ENCODE measurements around the gene NAALADL2.
"Not testable (repeated sequence)": the region's sequence is repeated elsewhere in the genome, so short reads cannot be mapped to it uniquely, and the experiment has no call there.

NAALADL2 gene

DNA sequence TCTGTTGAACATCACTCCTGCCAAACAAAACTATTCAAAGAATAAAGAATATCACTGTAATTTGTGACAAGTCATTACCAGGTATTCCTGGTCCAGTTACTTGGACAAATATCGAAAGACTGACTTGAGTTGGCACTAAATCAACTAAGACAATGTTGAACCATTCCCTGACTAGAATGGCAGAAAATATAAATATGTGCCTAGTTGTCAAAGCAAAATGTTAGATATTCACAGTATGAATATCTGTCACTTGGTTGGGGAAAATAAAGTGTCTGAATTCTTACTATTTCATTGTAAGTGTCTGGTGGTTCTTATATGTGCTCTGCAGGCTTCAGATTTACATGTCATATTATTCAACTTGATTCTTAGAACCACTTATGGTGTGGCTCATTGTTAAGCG is 470.2 kb downstream of the NAALADL2 start:
- no peak for DNase-seq

DNA sequence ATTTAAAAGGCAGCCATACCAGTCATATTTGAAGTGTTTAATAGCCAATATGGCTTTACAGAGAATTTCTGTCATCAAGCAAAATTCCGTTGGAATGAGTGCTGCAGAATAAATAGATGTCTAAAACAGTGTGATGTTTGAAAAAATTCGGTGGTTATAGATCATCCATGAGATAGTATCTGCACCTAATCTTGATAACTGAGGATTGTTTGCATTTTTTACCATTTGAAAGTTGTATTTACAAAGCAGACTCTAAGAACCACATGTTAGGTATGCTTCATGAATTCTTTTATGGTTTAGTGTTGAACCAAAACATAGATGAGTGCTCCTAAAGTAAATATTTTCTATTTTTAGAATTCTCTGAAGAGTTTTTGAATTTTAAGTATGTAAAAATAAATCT is 476.1 kb downstream of the NAALADL2 start:
- no peak for DNase-seq

DNA sequence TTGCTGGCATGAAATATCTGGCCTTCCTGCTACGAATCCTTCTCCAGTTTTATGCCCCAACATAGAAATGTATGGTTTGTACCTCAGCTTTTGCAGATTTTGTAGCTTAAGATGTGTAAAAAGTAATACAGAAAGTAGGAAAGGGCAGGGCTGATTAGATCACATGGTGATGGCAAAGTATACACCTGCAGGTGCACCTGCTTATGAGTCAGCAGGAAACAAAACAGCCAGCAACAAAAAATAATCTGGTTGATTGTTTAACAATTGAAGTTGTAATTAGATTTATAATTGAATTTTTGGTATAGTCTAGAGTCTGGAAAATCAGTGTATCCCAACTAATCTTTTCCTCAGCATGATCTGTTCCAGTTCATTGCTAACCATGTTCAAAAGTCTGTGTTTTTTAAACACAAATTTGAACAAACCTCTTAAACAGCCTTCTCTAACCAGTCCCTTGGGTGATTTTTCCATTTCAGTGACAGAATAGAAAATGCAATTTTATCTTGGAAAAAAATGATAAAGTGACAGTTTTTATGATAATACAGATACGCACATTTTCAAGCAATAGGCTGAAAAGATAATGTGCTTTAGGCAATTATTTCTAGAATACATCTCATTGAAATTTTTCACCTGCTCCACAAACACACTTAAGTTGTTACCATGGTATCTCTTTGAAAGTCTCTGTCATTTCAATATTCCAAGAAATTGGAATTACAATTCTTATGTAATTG is 477.4 kb downstream of the NAALADL2 start:
- no peak for DNase-seq

DNA sequence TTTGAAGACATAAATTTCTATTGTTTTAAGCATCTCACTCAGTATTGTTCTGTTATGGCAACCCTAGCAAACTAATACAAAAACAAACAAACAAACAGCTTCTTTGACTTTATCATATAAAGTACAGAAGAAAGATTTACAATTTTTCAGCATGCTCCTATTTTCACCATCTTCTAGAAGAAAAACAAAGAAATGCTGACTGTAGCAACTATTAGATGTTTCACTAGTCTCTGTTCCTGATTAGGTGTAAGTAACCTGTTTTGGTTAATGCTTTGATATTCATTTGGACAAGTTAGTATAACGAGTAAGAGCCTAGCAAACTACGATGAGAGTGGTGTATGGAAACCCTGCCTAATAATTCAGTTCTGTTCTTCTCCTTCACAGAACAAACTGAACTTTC is 478.5 kb downstream of the NAALADL2 start:
- no peak for DNase-seq

DNA sequence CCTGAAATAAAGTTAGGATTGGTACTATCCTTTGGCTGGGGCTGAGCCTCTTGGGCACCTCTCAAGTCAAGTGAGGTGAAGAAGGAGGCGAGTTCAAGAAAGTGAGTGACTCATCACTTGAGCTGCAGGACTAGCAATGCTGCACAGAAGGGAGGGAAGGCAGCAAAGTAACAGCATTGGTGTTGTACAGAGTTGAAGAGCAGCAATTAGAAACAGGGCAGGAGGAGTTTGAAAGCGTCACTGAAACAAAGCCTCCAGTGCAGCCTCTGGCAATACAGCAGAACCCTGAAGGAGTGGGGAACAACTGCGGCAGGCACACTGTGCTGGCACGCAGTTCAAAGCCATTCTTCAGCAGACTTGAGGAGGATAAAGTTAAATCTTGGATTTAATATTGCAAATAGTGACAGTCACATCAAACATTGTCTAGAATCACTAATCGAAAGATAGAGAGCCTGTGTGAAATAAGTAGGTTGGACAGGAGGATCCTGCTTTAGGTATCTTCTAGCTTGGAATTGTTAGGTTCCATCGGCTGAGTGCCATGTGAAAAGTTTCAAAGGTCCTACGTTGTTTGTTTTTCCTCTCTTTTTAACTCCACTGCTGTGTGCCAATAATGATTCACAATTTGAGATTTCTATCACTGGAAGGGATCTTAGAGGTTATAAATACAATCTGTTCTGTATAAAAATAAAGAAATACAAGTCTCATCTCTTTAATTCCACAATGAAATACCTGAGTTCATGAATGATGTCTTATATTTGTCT is 479.8 kb downstream of the NAALADL2 start:
- no peak for DNase-seq

DNA sequence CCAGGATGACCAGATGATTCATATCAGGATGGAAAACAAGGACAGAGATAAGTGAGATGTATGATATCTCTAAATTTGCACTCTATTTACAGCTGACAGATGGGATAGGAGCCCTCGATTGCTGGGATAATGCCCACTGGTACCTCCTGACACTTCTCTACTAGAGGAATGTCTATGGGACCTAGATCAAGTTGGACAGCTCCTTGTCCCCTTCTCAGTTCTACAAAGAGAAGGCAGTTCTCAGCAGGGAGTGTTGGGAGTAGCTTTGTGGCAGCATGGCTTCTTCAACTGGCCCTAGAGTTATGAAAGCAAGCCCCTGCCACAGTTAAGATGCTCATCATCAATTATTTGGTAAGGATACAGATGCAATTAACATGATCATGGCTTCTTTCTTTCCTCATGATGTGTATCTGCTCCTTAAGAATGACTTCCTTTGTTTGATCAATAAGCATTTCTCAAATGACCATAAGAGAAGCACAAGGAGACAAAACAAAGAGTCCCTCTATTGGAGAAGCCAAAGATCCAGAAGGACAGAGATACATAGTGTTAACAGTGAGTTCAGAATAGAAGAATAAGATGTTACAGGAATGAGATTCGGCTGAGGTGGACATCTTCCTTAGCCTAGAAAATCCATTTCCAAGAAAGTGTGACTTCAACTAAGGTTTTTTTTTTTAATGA is 481.3 kb downstream of the NAALADL2 start:
- no peak for DNase-seq

DNA sequence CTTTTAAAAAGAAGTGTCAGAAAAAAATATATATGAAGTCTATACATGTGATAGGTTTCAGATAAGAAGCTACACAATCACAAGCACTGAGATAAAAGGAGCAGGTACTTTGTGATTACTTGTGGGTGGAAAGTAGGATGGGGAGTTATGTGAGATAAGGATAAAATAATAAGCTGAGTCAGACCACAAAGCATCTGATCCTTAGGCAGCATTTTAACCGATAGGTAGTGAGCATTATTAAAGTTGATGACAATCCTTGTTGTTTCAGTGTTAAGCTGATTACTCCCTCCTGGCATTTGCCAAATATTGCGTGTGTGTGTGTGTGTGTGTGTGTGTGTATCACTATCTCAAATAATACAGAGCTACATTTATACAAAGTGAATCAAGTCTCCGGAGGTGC is 483.1 kb downstream of the NAALADL2 start:
- DNase-seq = no peak

DNA sequence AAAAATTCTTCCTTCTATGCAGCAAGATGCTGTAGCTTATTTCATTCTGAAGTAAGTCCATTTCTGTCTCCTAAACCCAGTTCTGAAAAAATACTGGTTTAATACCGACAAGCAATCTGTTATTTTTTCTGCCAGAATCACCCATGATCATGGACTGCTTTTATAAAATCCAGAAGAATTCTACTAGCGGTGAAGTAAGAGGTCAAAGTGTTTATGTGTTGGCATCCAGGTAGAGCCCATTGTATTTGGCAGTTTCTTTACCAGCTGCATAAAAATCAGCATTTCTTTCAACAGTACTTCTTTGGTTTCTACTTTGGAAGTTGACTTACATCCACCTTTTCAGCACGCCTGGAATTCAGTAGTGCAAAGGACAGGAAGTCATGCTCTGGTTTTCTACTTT is 484.8 kb downstream of the NAALADL2 start:
- no peak for DNase-seq

DNA sequence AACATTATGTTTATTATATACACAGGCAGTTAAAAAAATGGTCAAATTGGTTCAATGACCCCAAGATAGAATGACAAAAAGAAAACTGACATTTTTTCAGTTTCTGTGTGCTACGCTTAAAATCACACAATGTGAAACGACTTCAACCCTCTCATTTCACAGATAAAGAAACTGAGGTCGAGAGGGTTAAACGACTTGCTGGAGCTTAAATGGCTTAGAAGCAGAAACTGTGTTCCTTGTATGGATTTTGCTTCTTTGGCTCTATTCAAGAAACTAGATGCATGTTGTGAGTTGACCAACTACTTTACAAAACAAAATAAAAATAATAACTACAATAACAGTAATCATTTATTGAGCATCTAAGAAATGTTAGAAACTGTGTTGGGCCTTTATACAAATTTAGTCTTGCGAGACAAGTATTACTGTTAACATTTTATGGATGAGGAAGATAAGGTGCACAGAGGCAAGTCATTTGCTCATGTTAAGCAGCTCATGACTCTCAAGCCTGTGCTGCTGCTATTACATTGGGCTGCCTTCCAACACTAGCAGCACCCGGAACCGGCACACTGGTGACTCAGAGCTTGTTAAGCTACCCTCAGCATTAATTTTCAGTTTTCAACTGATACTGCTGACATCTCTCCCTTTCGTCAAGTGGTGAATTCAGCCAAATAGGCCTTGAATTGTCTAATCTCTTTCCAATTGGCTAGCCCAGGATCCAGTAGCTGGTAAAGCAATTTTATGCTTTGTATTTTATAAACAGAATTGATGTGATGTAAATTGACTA is 487.6 kb downstream of the NAALADL2 start:
- no peak for DNase-seq

DNA sequence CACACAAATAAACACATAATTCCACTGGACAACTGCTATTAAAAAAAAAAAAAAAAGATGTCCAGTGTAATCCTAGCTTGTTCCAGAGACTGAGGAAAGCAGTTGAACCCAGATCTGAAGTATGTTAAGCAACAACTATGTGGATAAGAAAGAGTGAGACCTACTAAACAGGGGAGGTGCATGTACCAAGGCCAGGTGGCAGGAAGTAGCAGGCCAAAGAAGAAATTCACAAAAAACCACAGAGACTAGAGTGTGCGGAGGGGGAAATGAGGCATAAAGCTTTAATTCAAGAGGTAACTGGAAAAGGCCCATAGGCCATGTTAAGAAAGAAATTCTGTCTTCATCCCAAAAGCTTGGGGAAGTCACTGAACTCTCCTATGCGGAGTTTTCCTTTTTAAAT is 490.0 kb downstream of the NAALADL2 start:
- no peak for DNase-seq

DNA sequence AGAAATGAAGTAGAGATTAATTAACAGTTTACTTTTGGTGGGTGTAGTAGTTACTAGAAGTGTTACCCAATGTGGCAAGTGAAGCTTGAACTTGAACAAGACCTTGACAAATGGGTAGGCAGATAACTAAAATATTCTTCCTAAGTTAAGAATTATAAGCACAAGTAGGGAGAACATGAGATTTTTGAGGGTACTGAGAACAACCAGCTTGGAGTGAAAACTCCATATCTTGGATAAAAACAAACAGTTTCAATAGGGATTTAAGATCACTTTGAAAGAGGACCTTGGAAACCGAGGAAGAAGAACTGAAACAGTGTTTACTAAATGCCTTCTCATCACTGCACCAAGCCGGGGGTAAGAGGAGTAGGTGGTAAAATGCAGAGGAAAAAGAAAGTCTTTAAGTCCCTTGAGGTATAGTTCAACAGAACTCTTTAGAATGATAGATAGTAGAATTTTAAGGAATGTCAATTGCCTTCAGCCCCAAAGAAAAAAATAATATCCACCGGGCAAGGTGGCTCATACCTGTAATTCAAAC is 496.7 kb downstream of the NAALADL2 start:
- DNase-seq = no peak

DNA sequence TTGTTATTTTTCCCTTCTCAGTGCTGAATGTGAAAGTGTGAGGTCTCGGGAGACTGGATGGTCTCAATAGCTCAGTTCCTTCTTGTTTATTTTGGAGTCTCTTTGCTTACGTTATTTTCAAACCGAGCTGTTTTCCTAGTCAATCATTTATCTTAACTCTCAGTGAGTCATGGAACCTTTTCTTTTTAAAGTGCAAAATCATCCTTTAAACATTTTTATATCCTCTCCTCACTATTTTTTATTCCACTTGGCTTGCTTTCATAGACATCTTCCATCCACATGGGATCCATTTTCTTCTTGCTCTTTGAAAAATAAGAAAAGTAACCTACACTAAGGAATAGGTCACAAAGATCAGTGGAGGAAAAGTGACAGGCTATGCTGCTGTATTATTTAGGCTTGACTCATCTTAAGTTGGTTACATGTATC is 497.8 kb downstream of the NAALADL2 start:
- DNase-seq = no peak

DNA sequence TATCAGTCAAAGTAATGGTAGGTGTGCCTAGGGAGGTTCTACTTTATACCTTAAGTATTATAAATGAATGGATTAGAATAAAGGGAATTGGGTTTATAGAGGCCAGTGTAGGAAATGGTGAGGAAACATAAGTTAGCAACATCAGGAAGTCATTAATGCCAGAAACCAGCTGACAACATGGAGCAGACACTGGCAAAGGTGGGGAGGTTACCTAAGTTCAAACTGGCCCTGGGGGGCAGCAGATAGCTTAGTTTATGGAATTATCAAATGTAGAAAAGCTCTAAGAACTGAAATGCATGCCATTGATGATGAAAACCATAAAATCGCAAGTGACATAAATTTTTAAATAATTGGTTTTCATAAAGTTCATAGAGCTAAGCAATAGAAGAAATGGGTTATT is 498.6 kb downstream of the NAALADL2 start:
- no peak for DNase-seq

DNA sequence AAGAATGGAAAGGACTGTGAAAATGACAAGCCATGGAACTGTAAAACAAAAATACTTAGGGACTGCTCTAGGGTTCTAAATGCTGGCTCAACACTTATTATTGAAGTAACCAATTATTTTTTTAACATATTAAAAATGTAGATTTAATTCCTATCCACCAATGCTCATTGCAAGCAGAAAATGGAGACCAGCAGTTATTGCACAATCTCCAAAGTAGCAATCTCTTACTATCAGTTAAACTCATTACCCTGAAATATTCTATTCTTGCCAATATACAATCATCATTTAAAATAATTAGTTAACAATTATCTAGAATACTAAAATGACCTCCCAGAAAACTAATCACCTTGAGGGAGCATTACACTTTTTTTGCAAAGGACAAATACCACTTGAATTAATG is 499.8 kb downstream of the NAALADL2 start:
- DNase-seq = no peak

DNA sequence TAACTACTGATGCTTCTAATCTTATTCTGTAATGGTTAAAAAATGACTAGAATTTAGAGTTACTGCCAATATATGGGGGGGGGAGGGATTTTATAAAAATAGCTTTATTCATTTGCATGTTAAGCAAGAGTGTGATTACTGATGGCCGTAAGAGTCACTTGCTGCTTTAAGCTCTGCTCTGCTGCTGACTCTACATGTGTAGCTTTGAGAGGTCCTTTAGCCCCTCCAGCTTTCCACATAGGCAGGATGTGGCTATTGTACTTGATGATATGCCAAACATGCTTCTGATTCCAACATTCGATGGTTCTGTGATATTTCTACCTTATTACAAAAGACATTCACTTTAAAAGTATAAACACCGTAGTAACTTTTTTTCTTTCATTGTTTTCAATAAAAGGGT is 511.3 kb downstream of the NAALADL2 start:
- DNase-seq = not testable (repeated sequence)

DNA sequence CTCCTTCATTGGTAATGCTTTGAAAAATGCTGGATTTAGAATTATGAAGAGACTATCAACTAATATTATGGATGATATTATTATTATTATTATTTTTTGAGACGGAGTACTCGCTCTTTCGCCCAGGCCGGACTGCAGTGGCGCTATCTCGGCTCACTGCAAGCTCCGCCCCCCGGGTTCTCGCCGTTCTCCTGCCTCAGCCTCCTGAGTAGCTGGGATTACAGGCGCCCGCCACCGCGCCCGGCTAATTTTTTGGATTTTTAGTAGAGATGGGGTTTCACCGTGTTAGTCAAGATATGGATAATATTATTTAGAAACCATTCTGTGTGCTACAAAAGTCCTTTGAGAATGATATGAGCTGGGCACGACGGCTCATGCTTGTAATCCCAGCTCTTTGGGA is 512.1 kb downstream of the NAALADL2 start:
- DNase-seq = not testable (repeated sequence)

DNA sequence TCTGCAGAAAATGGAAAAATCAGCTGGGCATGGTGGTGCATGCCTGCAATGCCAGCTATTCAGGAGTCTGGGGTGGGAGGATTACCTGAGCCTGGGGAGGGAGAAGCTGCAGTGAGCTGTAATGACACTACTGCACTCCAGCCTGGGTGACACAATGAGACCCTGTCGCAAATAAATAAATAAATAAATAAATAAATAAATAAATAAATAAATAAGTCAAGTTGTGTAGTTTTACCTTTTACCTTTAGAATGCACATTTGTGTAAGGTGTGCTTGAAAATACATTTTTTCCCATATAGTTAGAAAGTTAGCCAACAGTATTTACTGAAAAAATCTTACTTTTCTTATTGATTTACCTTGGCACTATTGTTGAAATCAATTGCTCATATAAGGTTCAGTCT is 515.6 kb downstream of the NAALADL2 start:
- no peak for DNase-seq

DNA sequence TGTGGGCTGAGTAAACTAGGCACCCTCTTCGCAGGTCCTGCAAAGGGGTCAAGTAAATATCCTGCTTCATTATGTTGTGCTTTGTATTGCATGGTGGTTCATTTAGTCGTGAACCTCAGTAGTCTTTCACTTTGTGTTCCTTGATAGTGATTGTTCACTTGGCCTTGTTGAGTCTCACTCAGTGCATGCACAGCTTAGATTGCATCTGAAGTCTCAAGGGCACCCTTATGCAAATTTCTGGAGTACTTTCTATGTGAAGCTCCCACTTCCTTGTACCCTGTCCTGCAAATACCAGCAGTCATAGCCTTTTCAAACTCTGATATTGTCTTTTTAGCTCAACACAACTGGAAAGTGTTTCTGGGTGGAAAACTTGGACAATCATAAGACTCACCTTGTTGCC is 519.2 kb downstream of the NAALADL2 start:
- DNase-seq = no peak

DNA sequence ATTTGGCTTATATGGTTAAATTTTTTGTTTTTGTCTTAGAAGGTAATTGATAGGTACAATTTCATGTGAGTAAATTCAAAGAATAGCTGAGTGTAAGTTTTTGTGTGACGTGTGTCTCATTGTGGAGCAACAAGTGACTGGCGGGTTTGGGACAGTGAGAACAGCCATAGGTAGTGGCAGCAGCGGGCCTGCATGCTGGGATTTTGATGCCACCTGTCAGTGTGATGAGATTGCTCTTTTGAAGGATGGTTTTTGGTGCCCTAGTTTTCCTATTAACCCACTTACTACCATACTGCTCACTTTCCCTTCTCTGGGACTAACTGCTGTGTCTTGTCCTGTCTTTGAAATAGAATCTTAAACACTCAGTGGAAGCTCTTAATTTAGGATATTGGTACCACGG is 522.6 kb downstream of the NAALADL2 start:
- DNase-seq = no peak

DNA sequence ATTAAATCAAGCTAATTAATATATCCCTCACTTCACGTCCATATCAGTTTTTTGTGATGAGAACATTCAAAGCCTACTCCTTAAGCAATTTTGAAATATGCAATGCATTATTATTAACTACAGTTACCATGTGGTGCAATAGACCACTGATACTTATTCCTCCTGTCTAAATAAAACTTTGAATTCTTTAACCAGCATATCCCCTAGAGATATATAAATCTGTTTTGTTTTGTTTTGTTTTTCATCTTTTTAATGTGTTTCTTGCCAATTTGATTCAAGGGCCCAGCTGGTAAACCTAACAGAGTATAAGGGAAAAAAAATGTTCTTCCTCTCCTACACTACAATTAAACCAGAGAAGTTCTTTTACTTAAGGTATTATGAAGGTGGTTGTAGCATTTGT is 524.2 kb downstream of the NAALADL2 start:
- DNase-seq = no peak

DNA sequence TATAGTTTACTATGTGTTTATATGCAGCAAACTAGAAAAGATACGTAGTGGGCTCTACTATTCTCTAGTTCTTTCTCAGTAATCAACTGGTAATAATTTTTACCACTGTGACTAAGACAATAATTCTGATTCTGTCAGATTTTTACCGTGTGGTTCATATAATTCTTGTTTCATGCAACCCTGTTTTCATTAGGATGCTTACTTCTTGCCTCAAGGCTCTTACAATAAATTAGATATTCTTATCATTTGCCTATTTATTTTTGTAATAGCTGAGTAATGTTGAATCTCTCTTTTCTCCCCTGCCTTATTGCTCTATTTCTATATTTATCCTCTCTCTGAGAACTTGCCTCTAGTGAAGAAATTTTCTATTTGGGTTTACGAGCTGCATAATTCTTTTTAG is 524.7 kb downstream of the NAALADL2 start:
- DNase-seq = no peak

DNA sequence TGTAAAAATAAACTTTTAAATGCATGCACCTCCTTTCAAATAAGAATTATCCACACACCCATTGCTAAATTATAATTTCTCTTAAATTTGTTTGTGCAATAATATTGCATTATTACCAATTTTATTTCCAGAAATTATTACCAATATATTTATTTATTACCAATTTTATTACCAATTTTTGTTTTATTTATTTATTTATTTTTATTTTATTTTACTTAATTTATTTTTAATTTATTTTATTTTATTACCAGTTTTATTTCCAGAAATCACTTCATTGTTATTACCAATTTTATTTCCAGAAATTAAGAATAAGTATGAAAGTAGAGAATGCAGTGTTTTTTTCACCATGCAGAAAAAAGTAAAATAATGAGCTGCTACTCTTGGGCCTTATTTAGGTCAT is 525.4 kb downstream of the NAALADL2 start:
- DNase-seq = no peak

DNA sequence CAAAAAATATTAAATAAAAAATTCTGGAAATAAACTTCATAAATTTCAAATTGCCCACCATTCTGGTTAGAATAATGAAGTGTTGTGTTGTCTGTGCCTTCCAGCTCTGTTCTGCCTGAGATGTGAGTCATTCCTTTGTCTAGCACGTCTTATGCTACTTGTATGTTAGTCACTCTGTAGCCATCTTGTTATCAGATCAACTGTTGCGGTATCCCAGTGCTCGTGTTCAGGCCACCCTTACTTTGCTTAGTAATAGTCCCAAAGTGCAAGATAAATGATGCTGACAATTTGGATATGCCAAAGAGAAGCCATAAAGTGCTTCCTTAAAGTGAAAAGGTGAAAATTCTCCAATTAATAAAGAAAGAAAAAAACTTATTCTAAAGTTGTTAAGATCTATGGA is 527.5 kb downstream of the NAALADL2 start:
- no peak for DNase-seq

Measured in CD4-positive, alpha-beta T cell treated with Interleukin-17A for 4 hours (primary cell).